Neural progenitor cell (in vitro differentiated cells): ENCODE data around the gene LRGUK. TPM values are rescaled to one million over a fixed set of nuclear protein-coding genes. Genes with fewer than 3 reads are reported as not detected.

Experiments
- DNase-seq: peaks from one replicate; pipeline ENCODE4 v3.0.0-alpha.2; 2016; ENCODE audit warnings: low spot score
- H2AFZ ChIP-seq: fragments of 200-600 bp; sonication (generic); replicated peaks from 2 replicates; pipeline ENCODE4 v1.6.1; 2016; ENCODE audit warnings: antibody characterized with exemption
- H3F3A ChIP-seq: fragments of 200-600 bp; sonication (generic); 2 replicates; pipeline ENCODE4 v1.6.1; 2016; ENCODE audit warnings: antibody characterized with exemption, low read depth
- H3K27ac ChIP-seq: fragments of 200-600 bp; sonication (generic); 2 replicates; pipeline ENCODE4 v1.5.1; 2016; ENCODE audit warnings: mild to moderate bottlenecking
- H3K27me3 ChIP-seq: fragments of 200-600 bp; sonication (generic); 2 replicates; pipeline ENCODE4 v1.6.1; 2016; ENCODE audit warnings: mild to moderate bottlenecking, moderate library complexity
- H3K36me3 ChIP-seq: fragments of 200-600 bp; sonication (generic); 2 replicates; pipeline ENCODE4 v1.5.1; 2016
- H3K4me1 ChIP-seq: fragments of 200-600 bp; sonication (generic); 2 replicates; pipeline ENCODE4 v1.6.1; 2016; ENCODE audit warnings: mixed run types
- H3K4me2 ChIP-seq: fragments of 200-600 bp; sonication (generic); 2 replicates; pipeline ENCODE4 v1.6.1; 2016
- H3K4me3 ChIP-seq: fragments of 200-600 bp; sonication (generic); 2 replicates; pipeline ENCODE4 v1.5.1; 2016
- H3K79me2 ChIP-seq: fragments of 200-600 bp; sonication (generic); 2 replicates; pipeline ENCODE4 v1.6.1; 2016; ENCODE audit warnings: low read depth
- H3K9ac ChIP-seq: fragments of 200-600 bp; sonication (generic); 2 replicates; pipeline ENCODE4 v1.6.1; 2016
- H3K9me3 ChIP-seq: fragments of 200-600 bp; sonication (generic); 2 replicates; pipeline ENCODE4 v1.5.1; 2016; ENCODE audit warnings: low read depth
- H4K20me1 ChIP-seq: fragments of 200-600 bp; sonication (generic); 2 replicates; pipeline ENCODE4 v1.6.1; 2016; ENCODE audit warnings: low read depth
- H3K27ac Mint-ChIP-seq: 3 replicates; pipeline ENCODE4 v1.8.0; 2021; ENCODE audit warnings: mixed read lengths
- H3K27me3 Mint-ChIP-seq: 2 replicates; pipeline ENCODE4 v1.8.0; 2022; ENCODE audit warnings: low read depth, mild to moderate bottlenecking, inconsistent platforms, moderate library complexity, mixed read lengths; ENCODE audit not compliant: insufficient read depth
- H3K36me3 Mint-ChIP-seq: 3 replicates; pipeline ENCODE4 v1.8.0; 2021; ENCODE audit warnings: mixed read lengths
- H3K4me1 Mint-ChIP-seq: 3 replicates; pipeline ENCODE4 v1.8.0; 2021; ENCODE audit warnings: mixed read lengths
- H3K4me3 Mint-ChIP-seq: 3 replicates; pipeline ENCODE4 v1.8.0; 2021; ENCODE audit warnings: mild to moderate bottlenecking, moderate library complexity, mixed read lengths
- H3K9me3 Mint-ChIP-seq: 3 replicates; pipeline ENCODE4 v1.8.0; 2020; ENCODE audit warnings: mixed read lengths
- EZH2 ChIP-seq: fragments of 200-600 bp; sonication (generic); IDR thresholded peaks from 2 replicates; pipeline ENCODE4 v1.6.1; 2017; ENCODE audit warnings: antibody characterized with exemption, mild to moderate bottlenecking, moderate library complexity
- EZH2phosphoT487 ChIP-seq: fragments of 200-600 bp; sonication (generic); IDR thresholded peaks from 2 replicates; pipeline ENCODE4 v1.6.1; 2017; ENCODE audit warnings: antibody characterized with exemption
- total RNA-seq: library from RNA; depleted of rRNA; stranded (reverse); fragments of >200 nt; gene quantifications from 2 replicates; pipeline ENCODE4 v1.2.3, GENCODE V29; 2015; ENCODE audit warnings: low replicate concordance
- TF ChIP-seq, protein P1 (sequence below): fragments of 200-600 bp; sonication (generic); IDR thresholded peaks from 2 replicates; pipeline ENCODE4 v1.5.1; 2017; ENCODE audit warnings: antibody characterized with exemption, mild to moderate bottlenecking

The LRGUK gene
- total RNA-seq, 1 donor from 2014 or later = 1.1 TPM

DNA sequence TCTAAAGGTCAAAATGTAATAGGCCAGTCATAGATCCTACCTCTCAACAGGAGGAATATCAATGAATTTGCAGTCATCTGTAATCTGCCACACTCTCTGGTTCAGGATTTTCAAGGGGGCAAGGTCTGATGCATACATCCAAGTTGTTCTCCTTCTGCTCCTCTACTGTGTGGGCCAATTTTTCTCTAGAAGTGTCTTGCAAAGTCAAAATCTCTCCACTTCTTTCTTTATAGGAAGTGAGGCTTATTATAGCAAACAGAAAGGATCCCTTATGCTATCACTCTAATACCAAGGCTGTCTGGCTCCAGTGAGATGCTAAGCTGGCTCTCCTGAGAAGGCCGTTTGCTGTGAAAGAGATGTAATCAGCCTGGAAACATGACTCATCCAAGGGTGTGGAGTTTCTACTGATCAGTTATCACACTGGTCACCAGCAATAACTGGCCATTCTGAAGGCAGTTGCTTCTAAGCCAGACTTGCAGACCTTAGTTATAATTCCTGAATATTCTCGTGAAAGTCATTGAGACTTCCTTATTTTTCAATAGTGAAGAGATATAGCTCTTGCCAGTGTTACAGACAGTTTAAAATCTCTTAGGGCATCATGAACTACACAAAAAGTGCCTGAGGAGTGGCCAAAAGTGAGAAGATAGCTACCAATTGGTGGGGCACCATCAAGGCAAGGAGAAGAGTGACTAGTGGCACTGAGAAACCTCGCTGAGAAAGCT lies 43.2 kb upstream of the LRGUK start:
- no peaks in the 10 kb centered on the region for H4K20me1 ChIP-seq
- no peak overlapping the region for H3K4me2 ChIP-seq
- H3K27me3 ChIP-seq = no peaks in the 10 kb centered on the region
- no peaks in the 10 kb centered on the region for H3K4me1 ChIP-seq
- no peaks in the 10 kb centered on the region for H3F3A ChIP-seq
- H3K9me3 ChIP-seq = peaks cover 15% of the 10 kb centered on the region
- H3K79me2 ChIP-seq = no peaks in the 10 kb centered on the region
- Mint-ChIP-seq H3K36me3 (no peaks in the 10 kb centered on the region), H3K9me3 (peaks cover 12% of the 10 kb centered on the region), H3K4me3 (no peak overlapping the region), H3K27me3 (no peaks in the 10 kb centered on the region), H3K27ac (no peak overlapping the region), H3K4me1 (no peaks in the 10 kb centered on the region)
- H3K27ac ChIP-seq = no peak overlapping the region
- DNase-seq = no peak
- H3K4me3 ChIP-seq = no peak overlapping the region
- H3K9ac ChIP-seq = no peak overlapping the region
- H2AFZ ChIP-seq = no peak overlapping the region
- H3K36me3 ChIP-seq = peaks cover 2% of the 10 kb centered on the region
- TF ChIP-seq EZH2phosphoT487 = no peak
- TF ChIP-seq EZH2 = no peak
- TF ChIP-seq, protein P1, sequence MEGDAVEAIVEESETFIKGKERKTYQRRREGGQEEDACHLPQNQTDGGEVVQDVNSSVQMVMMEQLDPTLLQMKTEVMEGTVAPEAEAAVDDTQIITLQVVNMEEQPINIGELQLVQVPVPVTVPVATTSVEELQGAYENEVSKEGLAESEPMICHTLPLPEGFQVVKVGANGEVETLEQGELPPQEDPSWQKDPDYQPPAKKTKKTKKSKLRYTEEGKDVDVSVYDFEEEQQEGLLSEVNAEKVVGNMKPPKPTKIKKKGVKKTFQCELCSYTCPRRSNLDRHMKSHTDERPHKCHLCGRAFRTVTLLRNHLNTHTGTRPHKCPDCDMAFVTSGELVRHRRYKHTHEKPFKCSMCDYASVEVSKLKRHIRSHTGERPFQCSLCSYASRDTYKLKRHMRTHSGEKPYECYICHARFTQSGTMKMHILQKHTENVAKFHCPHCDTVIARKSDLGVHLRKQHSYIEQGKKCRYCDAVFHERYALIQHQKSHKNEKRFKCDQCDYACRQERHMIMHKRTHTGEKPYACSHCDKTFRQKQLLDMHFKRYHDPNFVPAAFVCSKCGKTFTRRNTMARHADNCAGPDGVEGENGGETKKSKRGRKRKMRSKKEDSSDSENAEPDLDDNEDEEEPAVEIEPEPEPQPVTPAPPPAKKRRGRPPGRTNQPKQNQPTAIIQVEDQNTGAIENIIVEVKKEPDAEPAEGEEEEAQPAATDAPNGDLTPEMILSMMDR = no peak

DNA sequence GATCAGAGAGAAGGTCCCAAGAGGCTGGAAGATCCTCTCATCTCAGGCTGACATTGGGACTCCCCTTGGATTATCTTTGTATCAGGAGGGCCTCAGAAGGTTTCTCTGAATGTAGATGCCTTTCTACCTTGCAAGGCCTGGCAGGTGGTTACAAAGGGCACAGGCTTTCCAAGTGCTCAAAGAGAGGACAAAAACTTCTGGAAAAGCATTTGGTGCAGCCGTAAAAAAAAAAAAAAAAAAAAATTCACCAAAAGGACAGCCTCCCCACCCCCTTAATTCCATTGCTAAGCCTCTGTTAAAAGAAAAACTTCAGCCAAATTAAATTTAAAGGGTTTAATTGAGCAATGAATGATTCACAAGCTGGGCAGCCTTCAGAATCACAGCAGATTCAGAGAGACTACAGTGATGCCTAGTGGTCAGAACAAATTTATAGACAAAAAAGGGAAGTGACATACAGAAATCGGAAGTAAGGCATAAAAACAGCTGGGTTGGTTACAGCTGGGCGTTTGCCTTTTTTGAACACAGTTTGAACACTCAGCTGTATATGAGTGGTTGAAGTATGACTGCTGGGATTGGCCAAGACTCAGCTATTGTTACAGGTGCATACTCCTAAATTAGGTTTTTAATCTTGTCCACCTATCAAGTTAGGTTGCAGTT lies 42.5 kb upstream of the LRGUK start:
- no peak overlapping the region for H3K4me2 ChIP-seq
- Mint-ChIP-seq H3K27me3 (no peaks in the 10 kb centered on the region), H3K36me3 (peaks cover 2% of the 10 kb centered on the region), H3K4me3 (no peak overlapping the region), H3K9me3 (peaks cover 19% of the 10 kb centered on the region), H3K27ac (no peak overlapping the region), H3K4me1 (no peaks in the 10 kb centered on the region)
- H3K9ac ChIP-seq = no peak overlapping the region
- H3K36me3 ChIP-seq = peaks cover 6% of the 10 kb centered on the region
- no peak overlapping the region for H3K4me3 ChIP-seq
- H3K9me3 ChIP-seq = peaks cover 21% of the 10 kb centered on the region
- peaks cover 3% of the 10 kb centered on the region for H3F3A ChIP-seq
- H3K27me3 ChIP-seq = no peaks in the 10 kb centered on the region
- H4K20me1 ChIP-seq = no peaks in the 10 kb centered on the region
- TF ChIP-seq EZH2 (no peak), EZH2phosphoT487 (no peak)
- TF ChIP-seq, protein P1 = no peak
- no peak overlapping the region for H3K27ac ChIP-seq
- no peaks in the 10 kb centered on the region for H3K79me2 ChIP-seq
- no peak for DNase-seq
- no peaks in the 10 kb centered on the region for H3K4me1 ChIP-seq
- no peak overlapping the region for H2AFZ ChIP-seq

DNA sequence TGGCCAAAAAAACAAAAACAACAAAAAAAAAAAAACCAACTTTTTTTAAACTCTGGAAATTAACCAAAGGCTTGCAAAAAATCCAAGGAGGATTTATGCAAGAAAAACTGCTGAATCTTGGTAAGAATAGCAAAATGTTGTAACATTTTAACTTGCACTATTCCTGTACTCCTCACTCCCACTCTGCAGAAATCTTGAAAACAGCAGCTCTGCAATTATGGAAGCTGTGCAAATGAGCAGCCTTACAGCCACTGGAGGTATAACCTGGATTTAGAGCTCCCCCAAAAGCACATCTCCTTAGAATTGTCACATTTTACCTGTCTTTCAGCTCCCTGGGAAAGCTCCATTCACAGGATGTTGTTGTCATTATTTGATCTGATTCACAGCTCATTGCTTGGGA lies 41.8 kb upstream of the LRGUK start:
- H3K79me2 ChIP-seq = no peaks in the 10 kb centered on the region
- Mint-ChIP-seq H3K9me3 (peaks cover 26% of the 10 kb centered on the region), H3K27me3 (no peaks in the 10 kb centered on the region), H3K4me3 (no peak overlapping the region), H3K27ac (no peak overlapping the region), H3K36me3 (peaks cover 2% of the 10 kb centered on the region), H3K4me1 (no peaks in the 10 kb centered on the region)
- no peak for DNase-seq
- H3F3A ChIP-seq = peaks cover 3% of the 10 kb centered on the region
- H4K20me1 ChIP-seq = no peaks in the 10 kb centered on the region
- no peak overlapping the region for H3K27ac ChIP-seq
- peaks cover 6% of the 10 kb centered on the region for H3K36me3 ChIP-seq
- H3K9me3 ChIP-seq = peaks cover 28% of the 10 kb centered on the region
- no peak overlapping the region for H3K4me2 ChIP-seq
- H2AFZ ChIP-seq = no peak overlapping the region
- H3K4me3 ChIP-seq = no peak overlapping the region
- no peaks in the 10 kb centered on the region for H3K4me1 ChIP-seq
- TF ChIP-seq, protein P1 = no peak
- TF ChIP-seq EZH2phosphoT487 (no peak), EZH2 (no peak)
- H3K9ac ChIP-seq = no peak overlapping the region
- H3K27me3 ChIP-seq = no peaks in the 10 kb centered on the region
